ENCODE data around the gene POU2AF1.

- TF ChIP-seq CTCF (optimal IDR thresholded peaks at IDR 0.05 in 1 of 3, IDR thresholded peaks at IDR 0.05 in 1 of 3, conservative IDR thresholded peaks at IDR 0.05 in 1 of 3; ENCODE audit: extremely low read depth in 1 of 3, insufficient read depth in 2 of 3, low read length in 3 of 3) (no peak), EZH2 (IDR thresholded peaks at IDR 0.05; ENCODE audit: low read length) (no peak)
Observed at GRCh38 chr11:111406589-111406988, 27.5 kb upstream of the POU2AF1 start.

All from keratinocyte (primary cell).